MM.1S (cell line): ENCODE measurements around the gene CD8A.

ENCODE experiments used
- CTCF ChIP-seq: fragments of 300-600 bp; sonication (generic); IDR thresholded peaks from 2 replicates; pipeline ENCODE4 v1.5.1; 2016; ENCODE audit warnings: antibody characterized with exemption, low read length, mixed read lengths
- EZH2 ChIP-seq: fragments of 300-600 bp; sonication (generic); optimal IDR thresholded peaks from 2 replicates; pipeline ENCODE3; 2017; ENCODE audit warnings: low read depth, mild to moderate bottlenecking, antibody characterized with exemption, low read length, mixed read lengths

- TF ChIP-seq EZH2 = no peak
- TF ChIP-seq CTCF = no peak
Measured at GRCh38 chr2:86772611-86773010, 18.1 kb downstream of the CD8A start.
